BJ (cell line): Measurements from ENCODE around the gene PRSS56. TPM values are rescaled to one million over a fixed set of nuclear protein-coding genes. Genes with fewer than 3 reads are reported as not detected.

Source experiments
- CTCF ChIA-PET: fragments of 350-600 bp; formaldehyde crosslinking; extraction: SDS; loops from one replicate; lab custom pipeline; 2021; ENCODE audit warnings: antibody characterized with exemption, inconsistent platforms; lab: Yijun Ruan, JAX
- POLR2A ChIA-PET: fragments of 300-600 bp; sonication (Branson Sonifier 250); formaldehyde crosslinking; extraction: SDS; loops from one replicate; lab custom pipeline; 2021; ENCODE audit warnings: antibody characterized with exemption; lab: Charles Lee
- DNase-seq: peaks from one replicate; pipeline ENCODE4 v3.0.0-alpha.2; 2011; ENCODE audit warnings: low read depth
- H3K27me3 ChIP-seq: 2 replicates; pipeline ENCODE4 v1.6.0; 2011; ENCODE audit warnings: low read length; ENCODE audit not compliant: control insufficient read depth, insufficient read depth
- H3K36me3 ChIP-seq: 2 replicates; pipeline ENCODE4 v1.5.1; 2011; ENCODE audit warnings: low read length; ENCODE audit not compliant: control insufficient read depth, insufficient read depth
- H3K4me3 ChIP-seq: 2 replicates; pipeline ENCODE4 v1.5.1; 2011; ENCODE audit warnings: low read depth, mild to moderate bottlenecking, control low read depth, low read length
- polyA plus RNA-seq: library from polyadenylated mRNA; depleted of rRNA; stranded (reverse); fragments of >200 nt; gene quantifications from 2 replicates; pipeline ENCODE4 v1.2.3, GENCODE V29; 2011
- TF ChIP-seq, protein P1 (sequence below): IDR thresholded peaks from 2 replicates; pipeline ENCODE4 v1.5.1; 2011; ENCODE audit warnings: low read depth, mild to moderate bottlenecking, control low read depth, inconsistent platforms, low read length, moderate library complexity; ENCODE audit not compliant: insufficient read depth

PRSS56 gene
- polyA plus RNA-seq, 1 experiment, result not detected

DNA sequence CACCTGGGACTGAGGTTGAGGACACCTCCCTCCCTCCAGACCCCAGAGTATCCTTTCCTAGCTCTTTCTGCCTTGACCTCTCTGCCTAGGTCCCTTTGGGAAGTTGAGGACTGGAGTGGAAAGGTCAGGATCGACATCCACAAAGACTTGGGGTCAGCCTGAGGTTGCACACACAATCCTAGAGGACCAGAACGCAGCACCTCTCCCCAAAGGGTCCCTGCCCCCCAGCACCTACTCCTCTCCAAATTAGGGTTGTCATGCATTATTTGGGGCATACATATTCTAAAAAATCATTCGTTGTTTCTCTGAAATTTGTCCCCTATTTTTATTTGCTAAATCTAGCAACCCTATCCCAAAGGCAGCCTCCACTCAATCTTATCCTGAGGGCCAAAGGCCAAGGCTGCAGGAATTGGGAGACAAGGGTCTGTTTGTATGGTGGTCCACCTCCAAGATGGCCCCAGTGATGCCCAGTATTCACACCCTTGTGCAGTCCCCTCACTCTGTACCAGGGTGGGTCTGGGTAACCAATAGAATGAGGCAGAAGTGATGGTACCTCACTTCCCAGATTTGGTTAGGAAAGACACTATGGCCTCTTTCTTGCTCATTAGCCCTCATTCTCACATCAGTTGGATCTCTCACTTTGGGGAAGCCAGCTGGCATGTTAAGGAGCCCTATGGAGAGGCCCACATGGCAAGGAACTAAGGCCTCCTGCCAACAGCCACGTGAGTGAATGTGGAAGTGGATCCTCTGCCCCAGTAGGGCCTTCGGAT lies 15.8 kb downstream of the PRSS56 start:
- H3K36me3 ChIP-seq, result no peaks in the 10 kb centered on the region
- H3K27me3 ChIP-seq, result peaks cover 3% of the 10 kb centered on the region
- ChIA-PET CTCF (no interaction called here), POLR2A (no interaction called here)
- TF ChIP-seq, protein P1, sequence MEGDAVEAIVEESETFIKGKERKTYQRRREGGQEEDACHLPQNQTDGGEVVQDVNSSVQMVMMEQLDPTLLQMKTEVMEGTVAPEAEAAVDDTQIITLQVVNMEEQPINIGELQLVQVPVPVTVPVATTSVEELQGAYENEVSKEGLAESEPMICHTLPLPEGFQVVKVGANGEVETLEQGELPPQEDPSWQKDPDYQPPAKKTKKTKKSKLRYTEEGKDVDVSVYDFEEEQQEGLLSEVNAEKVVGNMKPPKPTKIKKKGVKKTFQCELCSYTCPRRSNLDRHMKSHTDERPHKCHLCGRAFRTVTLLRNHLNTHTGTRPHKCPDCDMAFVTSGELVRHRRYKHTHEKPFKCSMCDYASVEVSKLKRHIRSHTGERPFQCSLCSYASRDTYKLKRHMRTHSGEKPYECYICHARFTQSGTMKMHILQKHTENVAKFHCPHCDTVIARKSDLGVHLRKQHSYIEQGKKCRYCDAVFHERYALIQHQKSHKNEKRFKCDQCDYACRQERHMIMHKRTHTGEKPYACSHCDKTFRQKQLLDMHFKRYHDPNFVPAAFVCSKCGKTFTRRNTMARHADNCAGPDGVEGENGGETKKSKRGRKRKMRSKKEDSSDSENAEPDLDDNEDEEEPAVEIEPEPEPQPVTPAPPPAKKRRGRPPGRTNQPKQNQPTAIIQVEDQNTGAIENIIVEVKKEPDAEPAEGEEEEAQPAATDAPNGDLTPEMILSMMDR, result no peak
- no peak for DNase-seq
- no peak overlapping the region for H3K4me3 ChIP-seq

GRCh38 chr2:232537079-232537478 lies 16.9 kb downstream of the PRSS56 start:
- POLR2A ChIA-PET, result no interaction called here
- DNase-seq, result no peak
- H3K27me3 ChIP-seq, result peaks cover 3% of the 10 kb centered on the region
- no peaks in the 10 kb centered on the region for H3K36me3 ChIP-seq
- CTCF ChIA-PET, result no interaction called here
- H3K4me3 ChIP-seq, result no peak overlapping the region
- TF ChIP-seq, protein P1, result 0 out of 2 replicates have a peak, but pooled peaks have one; percentile 18

GRCh38 chr2:232537499-232537898 lies 17.3 kb downstream of the PRSS56 start:
- ChIA-PET CTCF (interaction anchor here (0.7 kb wide), 1 partner anchor 16 kb away, joined by 4 read pairs; no protein-coding TSS in a partner anchor), POLR2A (no interaction called here)
- H3K36me3 ChIP-seq, result no peaks in the 10 kb centered on the region
- peaks cover 3% of the 10 kb centered on the region for H3K27me3 ChIP-seq
- no peak for DNase-seq
- TF ChIP-seq, protein P1, result no peak
- no peak overlapping the region for H3K4me3 ChIP-seq

DNA sequence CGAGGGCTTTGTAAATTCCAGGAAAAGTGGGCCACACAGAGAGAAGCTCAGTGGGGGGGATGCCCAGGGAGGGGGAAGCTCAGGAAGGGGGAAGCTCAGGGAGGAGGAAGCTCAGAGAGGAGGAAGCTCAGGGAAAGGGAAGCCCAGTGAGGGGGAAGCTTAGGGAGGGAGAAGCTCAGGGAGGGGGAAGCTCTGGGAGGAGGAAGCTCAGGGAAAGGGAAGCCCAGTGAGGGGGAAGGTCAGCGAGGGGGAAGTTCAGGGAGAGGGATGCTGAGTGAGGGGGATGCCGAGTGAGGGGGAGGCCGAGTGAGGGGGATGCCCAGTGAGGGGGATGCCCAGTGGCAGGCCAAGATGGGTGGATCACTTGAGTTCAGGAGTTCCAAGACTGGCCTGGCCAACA lies 18.5 kb downstream of the PRSS56 start:
- Histone ChIP-seq H3K27me3 (peaks cover 3% of the 10 kb centered on the region), H3K36me3 (no peaks in the 10 kb centered on the region), H3K4me3 (no peak overlapping the region)
- CTCF ChIA-PET, result interaction anchor here (0.6 kb wide), 1 partner anchor 898 kb away, joined by 3 read pairs; no protein-coding TSS in a partner anchor
- no peak for DNase-seq
- POLR2A ChIA-PET, result no interaction called here
- TF ChIP-seq, protein P1, result no peak

GRCh38 chr2:232539298-232540231 lies 19.4 kb downstream of the PRSS56 start, which contains the start of gene CHRNG:
Gene CHRNG (plus strand): TSS chr2:232539692. CDS start chr2:232539748, 56 bp downstream.
- no peak for DNase-seq
- POLR2A ChIA-PET, result no interaction called here

More at GRCh38 chr2:232539298-232540231, 19.4 kb downstream of the PRSS56 start, which contains the start of gene CHRNG:
- CTCF ChIA-PET, result no interaction called here
- no peaks in the 10 kb centered on the region; the same call in 1 of the 2 replicates for H3K36me3 ChIP-seq
- peaks cover 3% of the 10 kb centered on the region for H3K27me3 ChIP-seq
- TF ChIP-seq, protein P1, result no peak
- H3K4me3 ChIP-seq, result no peak within 1 kb of the TSS
